Measurements from ENCODE around the gene CPVL. TPM values are rescaled to one million over a fixed set of nuclear protein-coding genes. Genes with fewer than 3 reads are reported as not detected.

The CPVL gene
- total RNA-seq, 2 experiments from 2014 or later = not detected

DNA sequence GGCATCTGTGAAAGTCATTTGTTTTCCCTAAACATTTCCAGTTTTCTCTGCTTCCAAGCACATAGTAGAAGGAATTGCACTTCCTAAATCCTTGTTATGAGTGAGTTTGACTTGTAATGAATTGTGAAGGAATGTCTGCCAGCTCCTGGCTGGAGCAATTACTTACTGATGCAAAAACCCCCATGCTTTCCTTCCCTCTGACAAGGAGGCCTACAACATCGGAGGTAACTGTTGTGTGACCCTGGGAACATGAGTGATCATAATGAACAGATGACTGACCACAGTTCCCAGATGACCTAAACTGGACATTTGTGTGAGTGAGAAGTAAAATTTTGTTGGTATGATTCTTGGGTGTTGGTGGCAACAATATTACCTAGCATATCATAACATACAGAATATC lies 21.4 kb upstream of the CPVL start:
- Mint-ChIP-seq H3K4me3 (no peak overlapping the region), H3K9me3 (peaks cover 2% of the 10 kb centered on the region), H3K27me3 (peaks cover 13% of the 10 kb centered on the region), H3K36me3 (no peaks in the 10 kb centered on the region), H3K27ac (no peak overlapping the region), H3K4me1 (no peaks in the 10 kb centered on the region)
- no peak for DNase-seq

DNA sequence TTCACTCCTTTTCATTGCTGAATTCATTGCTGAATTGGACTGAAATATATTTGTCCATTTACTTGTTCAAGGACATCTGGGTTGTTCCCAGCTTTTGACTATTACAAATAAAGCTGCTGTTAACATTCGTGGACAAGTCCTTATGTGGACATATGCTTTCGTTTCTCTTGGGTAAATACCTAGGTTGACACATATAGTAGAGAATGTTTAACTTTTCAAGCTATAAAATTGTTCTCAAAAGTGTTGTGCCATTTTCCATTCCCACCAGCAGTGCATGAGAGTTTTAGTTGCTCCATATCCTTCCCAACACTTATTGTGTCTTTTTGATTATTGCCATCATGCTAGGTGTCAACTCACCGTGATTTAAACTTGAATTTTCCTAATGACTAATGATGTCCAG lies 17.5 kb upstream of the CPVL start:
- no peak overlapping the region for H3K27ac Mint-ChIP-seq
- H3K4me1 Mint-ChIP-seq = no peaks in the 10 kb centered on the region
- H3K4me3 Mint-ChIP-seq = no peak overlapping the region
- H3K27me3 Mint-ChIP-seq = peaks cover 6% of the 10 kb centered on the region
- H3K9me3 Mint-ChIP-seq = peaks cover 2% of the 10 kb centered on the region
- no peak for DNase-seq
- no peaks in the 10 kb centered on the region for H3K36me3 Mint-ChIP-seq

DNA sequence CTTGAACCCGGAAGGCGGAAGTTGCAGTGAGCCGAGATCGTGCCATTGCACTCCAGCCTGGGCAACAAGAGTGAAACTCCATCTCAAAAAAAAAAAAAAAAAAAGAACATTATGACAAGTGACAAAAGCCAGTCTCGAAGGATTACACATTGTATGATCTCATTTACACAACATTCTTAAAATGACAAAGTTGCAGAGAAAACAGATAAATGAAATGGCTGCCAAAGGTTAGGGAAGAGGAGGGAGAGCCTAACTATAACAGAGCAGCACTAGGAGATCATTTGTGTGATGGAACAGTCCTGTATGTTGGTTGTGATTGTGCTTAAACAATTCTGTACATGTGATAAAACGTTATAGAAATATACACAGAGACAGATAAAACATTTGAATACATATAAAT lies 16.2 kb upstream of the CPVL start:
- H3K9me3 Mint-ChIP-seq = peaks cover 2% of the 10 kb centered on the region
- H3K27ac Mint-ChIP-seq = no peak overlapping the region
- H3K4me1 Mint-ChIP-seq = no peaks in the 10 kb centered on the region
- peaks cover 8% of the 10 kb centered on the region for H3K27me3 Mint-ChIP-seq
- H3K4me3 Mint-ChIP-seq = no peak overlapping the region
- no peaks in the 10 kb centered on the region for H3K36me3 Mint-ChIP-seq
- DNase-seq = no peak

DNA sequence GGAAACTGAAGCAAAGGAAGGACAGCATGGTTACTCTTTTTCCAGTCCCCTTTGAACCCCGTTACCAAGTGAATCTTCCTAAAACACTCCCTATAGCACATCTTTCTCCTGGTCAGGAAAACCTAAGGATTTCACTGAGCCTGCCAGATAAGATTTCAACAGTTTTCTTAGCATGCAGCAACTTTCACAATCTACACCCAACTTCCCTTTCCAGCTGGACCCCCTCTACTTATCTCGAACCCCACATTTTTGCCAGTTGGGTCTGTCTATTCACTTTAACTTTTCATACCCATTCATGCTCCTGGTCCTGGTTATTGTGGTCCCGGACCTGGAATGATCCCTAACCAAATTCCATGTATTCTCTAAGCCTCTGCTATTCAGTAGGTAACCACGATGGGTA lies 14.9 kb upstream of the CPVL start:
- Mint-ChIP-seq H3K36me3 (no peaks in the 10 kb centered on the region), H3K27me3 (peaks cover 15% of the 10 kb centered on the region), H3K27ac (no peak overlapping the region), H3K4me1 (peaks cover 6% of the 10 kb centered on the region), H3K9me3 (peaks cover 2% of the 10 kb centered on the region), H3K4me3 (no peak overlapping the region)
- DNase-seq = no peak

DNA sequence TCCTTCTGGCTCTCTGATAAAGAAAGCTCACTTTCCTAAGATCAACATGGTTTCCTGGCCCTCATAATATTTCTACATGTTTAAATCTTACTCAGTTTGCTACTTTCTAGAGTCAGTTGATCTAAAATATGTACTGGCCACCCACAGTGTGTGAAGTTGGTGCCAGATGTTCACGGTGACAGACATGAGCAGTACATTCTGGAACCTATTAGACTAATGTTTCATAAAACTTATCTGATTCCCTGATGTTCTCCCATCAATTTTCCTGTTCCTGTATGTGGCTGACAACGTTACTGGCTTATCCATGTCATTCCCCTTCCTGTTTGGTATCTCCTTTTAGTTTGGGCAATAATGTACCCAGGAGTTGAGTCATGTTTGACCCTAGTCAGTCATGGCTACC lies 13.7 kb upstream of the CPVL start:
- no peak for DNase-seq
- Mint-ChIP-seq H3K4me1 (peaks cover 6% of the 10 kb centered on the region), H3K27me3 (peaks cover 15% of the 10 kb centered on the region), H3K27ac (no peak overlapping the region), H3K4me3 (no peak overlapping the region), H3K36me3 (no peaks in the 10 kb centered on the region), H3K9me3 (peaks cover 2% of the 10 kb centered on the region)

DNA sequence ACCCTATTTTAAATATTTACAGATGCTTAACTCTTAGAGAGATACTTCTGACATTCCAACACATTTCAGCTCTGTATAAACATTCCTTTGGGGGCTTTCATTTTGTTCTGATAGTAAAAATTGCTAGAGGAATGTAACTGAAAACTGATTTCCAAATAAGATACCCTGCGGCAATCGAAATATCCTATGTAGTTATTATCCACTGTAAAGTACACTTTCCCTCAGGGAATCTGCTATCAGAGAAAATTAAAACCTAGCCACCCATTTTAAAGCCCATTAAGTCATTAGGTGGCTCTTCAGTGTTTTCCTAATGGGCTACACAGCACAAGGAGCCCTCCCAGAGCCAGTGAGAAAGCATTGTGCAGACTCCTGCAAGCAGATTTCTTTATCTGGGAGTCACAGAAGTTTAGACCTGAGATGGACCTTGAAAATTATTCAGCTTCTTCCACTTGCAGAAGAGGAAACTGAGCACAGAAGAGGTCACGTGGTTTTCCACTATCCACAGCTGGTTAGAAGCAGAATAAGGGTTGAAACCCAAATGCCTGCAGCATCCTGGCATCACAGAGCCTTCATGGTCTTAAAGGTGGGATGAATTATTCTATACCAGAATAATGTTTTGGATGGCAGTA lies 12.6 kb upstream of the CPVL start:
- DNase-seq = no peak
- no peaks in the 10 kb centered on the region for H3K36me3 Mint-ChIP-seq
- peaks cover 15% of the 10 kb centered on the region for H3K27me3 Mint-ChIP-seq
- H3K9me3 Mint-ChIP-seq = no peaks in the 10 kb centered on the region
- H3K4me3 Mint-ChIP-seq = no peak overlapping the region
- no peak overlapping the region for H3K27ac Mint-ChIP-seq
- peaks cover 6% of the 10 kb centered on the region for H3K4me1 Mint-ChIP-seq

DNA sequence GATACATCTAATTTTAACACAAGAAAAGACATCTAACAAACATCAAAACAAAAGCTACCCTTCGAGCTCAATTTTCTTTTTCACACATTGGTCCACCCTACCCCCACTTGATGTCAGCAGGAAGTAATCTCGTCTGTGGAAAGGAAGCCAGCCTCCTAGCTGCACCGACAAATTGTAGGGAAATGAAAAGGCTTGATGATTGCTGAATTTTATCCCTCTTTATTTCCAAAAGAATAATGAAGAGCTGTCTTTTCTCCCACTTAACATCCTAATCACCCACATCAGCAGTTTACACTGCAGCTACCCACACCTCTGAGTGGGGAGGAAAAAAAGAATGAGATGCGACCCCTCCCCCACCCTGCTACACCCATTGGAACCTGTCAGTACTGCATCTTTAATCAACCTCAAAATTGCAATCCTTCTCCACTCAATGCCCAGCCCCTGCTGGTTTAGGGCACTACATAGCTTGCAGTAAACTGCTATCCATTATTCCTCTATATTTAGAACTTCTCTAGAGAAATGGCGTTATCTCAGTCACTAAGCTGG lies 10.6 kb upstream of the CPVL start:
- Mint-ChIP-seq H3K36me3 (no peaks in the 10 kb centered on the region), H3K27ac (no peak overlapping the region), H3K4me1 (peaks cover 6% of the 10 kb centered on the region)

DNA sequence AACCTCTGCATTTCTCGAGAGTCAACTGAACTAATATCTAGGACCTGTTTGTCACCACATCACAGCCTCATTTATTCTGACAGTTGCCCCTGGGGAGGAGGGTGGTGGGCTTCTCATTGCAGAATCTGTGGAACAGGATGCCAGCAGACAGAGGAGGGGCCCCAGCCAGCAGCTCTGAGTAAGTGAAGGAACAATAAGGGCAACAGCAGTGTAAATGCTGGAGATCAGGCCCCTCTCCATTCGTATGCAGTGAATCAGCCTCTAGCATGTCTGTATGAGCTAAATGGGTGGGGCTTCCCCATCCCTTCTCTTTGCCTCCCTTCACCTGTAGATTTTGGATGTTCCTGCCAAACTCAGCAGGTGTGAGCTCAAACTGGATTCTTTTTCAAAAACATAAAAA lies 7.7 kb upstream of the CPVL start:
- Mint-ChIP-seq H3K9me3 (no peaks in the 10 kb centered on the region), H3K36me3 (no peaks in the 10 kb centered on the region), H3K4me1 (peaks cover 6% of the 10 kb centered on the region), H3K27me3 (peaks cover 15% of the 10 kb centered on the region), H3K4me3 (no peak overlapping the region), H3K27ac (no peak overlapping the region)
- no peak for DNase-seq

More for the DNA sequence above, 10.6 kb upstream of the CPVL start:
- Mint-ChIP-seq H3K9me3 (no peaks in the 10 kb centered on the region), H3K4me3 (no peak overlapping the region), H3K27me3 (peaks cover 15% of the 10 kb centered on the region)
- DNase-seq = no peak

DNA sequence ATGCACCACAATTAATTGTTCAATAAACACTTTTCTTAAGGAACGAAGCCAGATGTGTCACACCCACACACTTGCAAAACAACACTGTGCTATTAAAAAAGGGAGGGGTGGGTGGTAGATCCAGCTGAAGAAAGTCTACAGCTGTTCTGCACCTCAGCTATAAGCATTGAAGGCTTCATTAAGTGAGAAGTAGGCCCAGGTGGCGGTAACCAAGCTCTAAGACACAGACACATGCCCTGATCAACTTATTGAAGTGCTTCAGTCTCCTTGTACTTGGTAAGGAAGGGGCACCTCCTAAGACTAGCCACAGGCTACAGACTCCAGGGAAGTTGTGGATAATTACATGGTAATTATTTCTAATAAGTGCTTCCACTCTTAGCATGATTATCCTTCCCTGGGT lies 4.5 kb upstream of the CPVL start:
- Mint-ChIP-seq H3K4me1 (peaks cover 5% of the 10 kb centered on the region), H3K27ac (no peak overlapping the region), H3K9me3 (no peaks in the 10 kb centered on the region), H3K36me3 (no peaks in the 10 kb centered on the region), H3K27me3 (peaks cover 30% of the 10 kb centered on the region), H3K4me3 (no peak overlapping the region)
- no peak for DNase-seq

DNA sequence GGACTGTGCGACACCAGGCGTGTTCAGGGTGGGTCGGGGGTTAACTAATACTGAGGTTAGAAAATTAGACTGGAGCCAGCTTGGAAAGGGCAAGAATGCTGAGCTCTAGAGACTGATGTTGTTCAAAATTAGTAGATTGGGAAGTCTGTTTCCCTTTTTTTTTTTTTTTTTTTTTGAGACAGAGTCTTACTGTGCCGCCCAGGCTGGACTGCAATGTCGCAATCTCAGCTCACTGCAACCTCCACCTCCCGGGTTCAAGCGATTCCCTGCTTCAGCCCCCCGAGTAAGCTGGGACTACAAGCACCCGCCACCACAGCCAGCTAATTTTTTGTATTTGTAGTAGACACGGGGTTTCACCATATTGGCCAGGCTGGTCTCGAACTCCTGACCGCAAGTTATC lies 2.7 kb upstream of the CPVL start:
- Mint-ChIP-seq H3K27me3 (peaks cover 48% of the 10 kb centered on the region), H3K9me3 (no peaks in the 10 kb centered on the region), H3K4me1 (peaks cover 5% of the 10 kb centered on the region), H3K36me3 (no peaks in the 10 kb centered on the region), H3K4me3 (no peak overlapping the region), H3K27ac (no peak overlapping the region)
- DNase-seq = no peak

DNA sequence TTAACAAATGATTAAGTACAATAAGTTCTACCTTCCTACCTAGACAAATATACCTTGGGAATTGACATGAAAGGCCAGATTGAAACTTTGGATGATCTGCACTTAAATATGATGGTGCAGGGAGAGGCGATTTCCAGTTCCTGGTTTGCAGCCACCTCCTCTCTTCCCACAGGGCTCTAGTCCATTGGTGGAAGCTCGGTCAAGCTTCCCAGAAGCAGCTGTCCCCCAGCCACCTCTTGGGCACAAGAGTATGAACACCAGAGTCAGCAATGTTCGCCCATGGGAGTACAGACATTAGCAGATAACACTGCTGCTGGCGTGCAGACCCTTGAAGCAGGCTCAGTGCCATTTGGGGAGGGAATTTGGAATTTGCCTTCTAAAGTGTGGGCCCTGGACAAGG lies 1.5 kb upstream of the CPVL start:
- Mint-ChIP-seq H3K9me3 (no peaks in the 10 kb centered on the region), H3K36me3 (no peaks in the 10 kb centered on the region), H3K4me3 (no peak overlapping the region), H3K27ac (no peak overlapping the region), H3K4me1 (peaks cover 5% of the 10 kb centered on the region), H3K27me3 (peaks cover 49% of the 10 kb centered on the region)
- DNase-seq = no peak

DNA sequence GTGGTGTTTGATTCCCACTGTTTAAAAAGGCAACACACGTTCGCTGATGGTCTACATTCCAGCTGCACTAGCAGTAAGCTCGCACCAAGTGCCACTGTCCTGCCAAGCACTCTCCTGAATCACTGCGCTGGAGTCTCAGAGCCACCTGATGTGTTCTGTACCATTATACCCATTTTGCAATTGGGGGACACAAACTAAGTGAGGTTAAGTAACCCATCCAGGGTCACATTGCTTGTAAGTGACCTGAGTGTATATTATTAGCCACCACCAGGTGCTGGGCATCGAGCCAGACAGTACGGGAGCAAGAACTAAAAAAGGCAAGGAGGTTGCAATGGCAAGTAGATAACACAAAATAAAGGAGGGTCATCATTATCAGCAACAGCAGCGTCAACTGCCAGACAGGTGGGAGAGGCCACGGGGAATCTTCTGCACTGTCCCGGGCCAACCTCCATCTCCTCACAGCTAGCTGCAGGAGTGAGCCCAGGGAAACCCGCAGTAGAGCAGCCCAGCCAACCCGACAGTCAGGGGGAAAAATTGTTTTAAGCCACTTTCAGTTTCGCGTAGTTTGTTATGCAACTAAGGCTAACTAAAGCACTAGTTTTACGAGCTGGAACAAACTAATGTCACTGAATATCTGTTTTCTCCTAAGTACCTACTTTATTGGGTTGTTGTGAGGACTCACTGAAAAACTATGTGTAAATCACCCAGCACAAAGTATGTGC lies 712 bp upstream of the CPVL start:
- Mint-ChIP-seq H3K9me3 (no peaks in the 10 kb centered on the region), H3K36me3 (no peaks in the 10 kb centered on the region), H3K4me1 (peaks cover 5% of the 10 kb centered on the region), H3K27ac (no peak overlapping the region), H3K4me3 (no peak overlapping the region), H3K27me3 (peaks cover 49% of the 10 kb centered on the region)
- DNase-seq = no peak

DNA sequence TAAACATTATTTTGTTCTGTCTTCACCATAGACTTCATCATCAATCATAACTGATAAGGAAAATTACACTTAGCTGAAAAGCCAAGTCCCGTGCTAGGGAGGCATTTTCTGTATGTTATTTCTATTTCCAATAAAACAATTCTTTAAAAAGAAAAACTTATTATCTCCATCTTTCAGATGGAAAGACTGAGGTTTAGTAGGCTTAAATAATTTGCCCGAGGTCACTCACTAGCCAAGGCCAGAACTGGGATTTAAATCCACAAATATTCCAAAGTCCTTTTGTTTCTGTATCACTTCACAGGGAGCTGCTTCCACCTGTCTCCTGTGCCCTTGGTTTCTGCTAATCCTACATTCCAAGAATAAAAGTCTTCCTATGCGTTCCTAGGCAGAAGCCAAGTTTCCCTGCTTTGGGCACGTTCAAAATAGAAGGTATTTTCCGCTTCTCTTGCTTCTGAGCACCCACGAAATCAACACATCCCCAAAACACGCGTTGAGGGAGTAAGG lies 732 bp downstream of the CPVL start:
- no peaks in the 10 kb centered on the region for H3K36me3 Mint-ChIP-seq

DNA sequence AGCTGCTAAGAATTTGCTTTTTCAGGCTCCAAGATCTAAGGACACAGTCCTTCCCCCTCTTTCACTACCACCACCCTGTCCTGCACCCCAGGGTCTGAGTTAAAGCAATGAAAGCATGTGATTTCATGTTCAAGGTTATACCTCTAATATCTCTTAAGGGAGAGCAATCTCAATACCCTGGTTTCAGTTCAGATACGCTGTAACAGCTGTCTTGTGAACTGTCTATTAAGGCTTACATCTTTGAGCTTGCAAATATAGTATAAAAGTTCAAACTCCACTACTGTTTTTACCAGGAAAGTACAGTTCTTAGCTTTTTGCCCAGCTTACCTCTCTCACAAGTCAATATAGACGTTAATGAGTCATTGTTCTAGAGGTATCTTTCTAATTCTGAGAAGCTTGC lies 2.6 kb downstream of the CPVL start:
- Mint-ChIP-seq H3K9me3 (no peaks in the 10 kb centered on the region), H3K27me3 (peaks cover 43% of the 10 kb centered on the region), H3K4me1 (peaks cover 5% of the 10 kb centered on the region), H3K36me3 (no peaks in the 10 kb centered on the region), H3K27ac (no peak overlapping the region), H3K4me3 (no peak overlapping the region)
- no peak for DNase-seq

More for the DNA sequence above, 732 bp downstream of the CPVL start:
- Mint-ChIP-seq H3K27me3 (peaks cover 49% of the 10 kb centered on the region), H3K27ac (no peak overlapping the region), H3K4me3 (no peak overlapping the region), H3K4me1 (peaks cover 5% of the 10 kb centered on the region), H3K9me3 (no peaks in the 10 kb centered on the region)
- no peak for DNase-seq

DNA sequence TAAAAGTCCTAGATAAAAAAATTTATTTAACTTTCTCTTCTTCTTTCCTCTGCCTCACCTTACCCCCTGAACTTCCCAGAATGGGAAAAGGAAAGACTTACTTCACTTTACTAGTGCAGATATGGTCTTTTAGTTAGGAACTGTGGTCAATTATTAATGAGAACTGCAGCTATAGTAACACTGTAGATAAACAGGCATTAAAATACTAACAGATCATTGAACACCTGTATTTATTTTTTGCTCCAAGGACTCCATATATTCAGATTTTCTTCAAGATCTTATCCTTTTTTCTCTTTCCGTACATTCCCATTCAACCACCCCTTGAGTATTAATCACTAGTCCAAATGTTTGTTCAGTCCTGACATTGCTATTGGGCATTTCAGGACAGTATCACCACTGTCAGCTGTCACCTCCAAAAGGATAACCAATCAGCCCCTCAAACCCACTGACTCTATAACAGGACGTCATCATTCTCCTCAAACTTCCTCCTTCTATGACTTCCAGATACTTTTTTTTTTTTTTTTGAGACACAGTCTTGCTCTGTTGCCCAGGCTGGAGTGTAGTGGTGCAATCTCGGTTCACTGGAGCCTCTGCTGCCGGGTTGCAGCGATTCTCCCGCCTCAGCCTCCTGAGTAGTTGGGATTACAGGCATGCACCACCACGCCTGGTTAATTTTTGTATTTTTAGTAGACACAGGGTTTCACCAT lies 4.2 kb downstream of the CPVL start:
- no peaks in the 10 kb centered on the region for H3K36me3 Mint-ChIP-seq
- DNase-seq = no peak
- H3K4me3 Mint-ChIP-seq = no peak overlapping the region
- H3K4me1 Mint-ChIP-seq = peaks cover 4% of the 10 kb centered on the region
- no peak overlapping the region for H3K27ac Mint-ChIP-seq
- no peaks in the 10 kb centered on the region for H3K9me3 Mint-ChIP-seq
- H3K27me3 Mint-ChIP-seq = peaks cover 33% of the 10 kb centered on the region

Data from activated naive CD8-positive, alpha-beta T cell treated with anti-CD3 and anti-CD28 coated beads for 36 hours (primary cell).